ENCODE data around the gene CPNE9.

Gene CPNE9

DNA sequence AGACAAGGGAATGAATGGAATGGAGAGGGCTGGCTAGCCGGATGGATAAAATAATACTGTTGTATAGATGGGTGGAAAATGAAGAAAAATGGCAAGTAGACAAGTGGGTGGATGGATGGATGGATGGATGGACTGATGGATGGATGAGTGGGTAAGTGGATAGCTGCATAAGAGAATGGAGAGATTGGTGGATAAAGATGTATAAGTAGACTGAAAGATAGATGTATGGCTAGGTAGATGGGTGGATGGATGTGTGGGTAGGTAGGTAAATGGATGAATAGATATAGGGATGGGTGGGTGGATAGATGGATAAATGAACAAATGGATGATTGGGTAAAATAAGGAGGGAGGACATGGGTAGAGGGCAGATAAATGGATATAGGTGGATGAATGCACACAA, 13.9 kb downstream of the CPNE9 start:
- DNase-seq: no peak

DNA sequence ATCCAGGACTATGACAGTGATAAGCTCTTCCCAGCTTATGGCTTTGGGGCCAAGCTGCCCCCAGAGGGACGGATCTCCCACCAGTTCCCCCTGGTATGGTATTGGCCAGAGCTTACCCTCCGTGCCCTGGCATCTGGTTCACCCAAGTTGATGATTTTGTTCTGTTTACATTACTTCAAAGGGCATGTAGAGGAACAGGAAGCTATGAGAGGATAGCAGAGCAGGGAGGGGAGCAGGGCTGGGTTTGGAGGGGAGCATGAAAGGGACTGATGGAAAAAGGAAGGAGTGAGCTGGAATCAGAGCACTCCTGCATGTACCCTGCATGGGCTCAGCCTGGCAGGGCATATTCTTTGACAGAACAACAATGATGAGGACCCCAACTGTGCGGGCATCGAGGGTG, 14.5 kb downstream of the CPNE9 start:
- DNase-seq: no peak

GRCh38 chr3:9721015-9721699, 17.5 kb downstream of the CPNE9 start:
- no peak for DNase-seq

DNA sequence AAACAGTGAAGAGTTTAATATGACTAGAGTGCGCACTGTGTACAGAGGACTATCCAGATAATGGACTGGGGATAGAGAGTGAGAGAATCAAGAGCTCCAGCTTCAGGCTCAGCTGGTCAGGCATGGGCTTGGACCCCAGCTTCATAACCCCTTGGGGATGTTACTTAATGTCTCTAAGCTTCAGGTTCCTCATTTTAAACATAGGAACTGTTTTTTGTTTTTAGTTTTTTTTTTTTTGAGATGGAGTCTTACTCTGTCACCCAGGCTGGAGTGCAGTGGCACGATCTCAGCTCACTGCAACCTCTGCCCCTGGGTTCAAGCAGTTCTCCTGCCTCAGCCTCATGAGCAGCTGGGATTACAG, 18.0 kb downstream of the CPNE9 start:
- peak; percentile 69 for DNase-seq

- no peak for DNase-seq
Measured at GRCh38 chr3:9725775-9726515, 22.3 kb downstream of the CPNE9 start.

- DNase-seq: peak; percentile 31
Measured at GRCh38 chr3:9727041-9727595, 23.5 kb downstream of the CPNE9 start.

DNA sequence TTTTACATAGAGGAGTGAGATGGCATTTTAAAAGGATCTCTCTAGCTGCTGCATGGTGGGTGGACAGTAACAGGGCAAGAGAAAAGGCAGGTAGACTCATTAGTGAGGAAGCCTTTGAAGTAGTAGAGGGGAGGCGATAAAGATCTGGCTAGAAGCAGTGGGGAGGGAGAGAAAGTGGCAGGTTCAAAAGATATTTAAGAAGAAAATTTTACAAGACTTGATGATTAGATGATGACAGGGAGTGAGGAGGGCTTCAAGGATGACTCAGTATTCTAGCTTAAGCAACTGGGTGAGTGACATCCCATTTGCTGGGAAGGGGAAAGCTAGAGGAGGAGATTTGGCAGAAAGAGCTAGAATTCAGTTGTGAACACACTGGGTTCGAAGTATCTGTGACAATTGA, 24.1 kb downstream of the CPNE9 start:
- peak; percentile 13 for DNase-seq

- DNase-seq: no peak
Measured at GRCh38 chr3:9729419-9729818, 25.8 kb downstream of the CPNE9 start.

GRCh38 chr3:9730657-9731205, 27.1 kb downstream of the CPNE9 start:
- DNase-seq: peak; percentile 45

- DNase-seq: peak; percentile 96
Measured at GRCh38 chr3:9731206-9732079, 27.8 kb downstream of the CPNE9 start, which contains the start of gene BRPF1. Gene BRPF1, plus strand, starts transcription at chr3:9731735. Its CDS starts 2,406 bp downstream, at chr3:9734141.

GRCh38 chr3:9732080-9732739, 28.6 kb downstream of the CPNE9 start:
- DNase-seq: peak; percentile 39

DNA sequence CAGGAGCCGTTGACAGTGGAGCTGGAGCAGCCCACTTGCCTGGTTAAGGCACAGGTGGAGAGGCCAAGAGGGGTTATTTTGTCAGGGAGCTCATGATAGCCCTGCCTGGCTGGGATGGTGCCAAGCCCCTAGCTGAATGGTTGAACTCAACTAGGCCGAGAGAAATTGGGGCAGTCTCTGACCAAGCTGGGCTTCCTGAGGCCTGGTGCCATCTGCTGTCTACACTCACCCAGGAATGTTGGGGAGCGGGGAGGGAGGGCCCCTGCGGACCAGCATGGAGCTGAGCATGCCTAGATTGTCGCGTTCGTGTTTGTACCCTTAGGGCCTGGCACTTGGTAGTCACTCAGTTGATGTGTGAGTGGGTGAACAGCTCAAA, 29.1 kb downstream of the CPNE9 start:
- no peak for DNase-seq

GRCh38 chr3:9736831-9737230, 33.2 kb downstream of the CPNE9 start:
- DNase-seq: no peak

DNA sequence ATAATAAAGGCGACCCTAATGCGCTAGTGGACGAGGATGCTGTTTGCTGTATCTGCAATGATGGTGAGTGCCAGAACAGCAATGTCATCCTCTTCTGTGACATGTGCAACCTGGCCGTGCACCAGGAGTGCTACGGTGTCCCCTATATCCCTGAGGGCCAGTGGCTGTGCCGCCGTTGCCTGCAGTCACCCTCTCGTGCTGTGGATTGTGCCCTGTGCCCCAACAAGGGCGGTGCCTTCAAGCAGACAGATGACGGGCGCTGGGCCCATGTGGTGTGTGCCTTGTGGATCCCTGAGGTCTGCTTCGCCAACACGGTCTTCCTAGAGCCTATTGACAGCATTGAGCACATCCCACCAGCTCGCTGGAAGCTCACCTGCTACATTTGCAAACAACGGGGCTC, 35.5 kb downstream of the CPNE9 start:
- no peak for DNase-seq

GRCh38 chr3:9742560-9742959, 38.9 kb downstream of the CPNE9 start:
- no peak for DNase-seq

GRCh38 chr3:9743548-9743947, 39.9 kb downstream of the CPNE9 start:
- DNase-seq: no peak

- DNase-seq: no peak
Measured at GRCh38 chr3:9744162-9744561, 40.5 kb downstream of the CPNE9 start.

GRCh38 chr3:9745521-9745920, 41.9 kb downstream of the CPNE9 start:
- no peak for DNase-seq

DNA sequence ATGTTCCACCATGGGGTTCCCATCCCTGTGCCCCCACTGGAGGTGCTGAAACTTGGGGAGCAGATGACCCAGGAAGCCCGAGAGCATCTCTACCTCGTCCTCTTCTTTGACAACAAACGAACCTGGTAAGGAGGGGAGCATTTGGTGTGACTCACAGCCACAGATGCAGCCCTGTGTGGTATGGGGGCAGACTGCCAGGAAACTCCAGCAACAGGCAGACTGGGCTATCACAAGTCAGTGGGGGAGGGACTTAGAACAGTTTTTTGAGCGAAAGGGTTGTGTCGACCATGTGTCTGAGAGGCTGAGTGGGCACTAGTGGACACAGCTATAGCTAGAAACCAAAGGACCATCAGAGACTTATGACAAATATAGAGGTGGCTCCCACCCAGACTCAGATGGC, 42.7 kb downstream of the CPNE9 start:
- no peak for DNase-seq

DNA sequence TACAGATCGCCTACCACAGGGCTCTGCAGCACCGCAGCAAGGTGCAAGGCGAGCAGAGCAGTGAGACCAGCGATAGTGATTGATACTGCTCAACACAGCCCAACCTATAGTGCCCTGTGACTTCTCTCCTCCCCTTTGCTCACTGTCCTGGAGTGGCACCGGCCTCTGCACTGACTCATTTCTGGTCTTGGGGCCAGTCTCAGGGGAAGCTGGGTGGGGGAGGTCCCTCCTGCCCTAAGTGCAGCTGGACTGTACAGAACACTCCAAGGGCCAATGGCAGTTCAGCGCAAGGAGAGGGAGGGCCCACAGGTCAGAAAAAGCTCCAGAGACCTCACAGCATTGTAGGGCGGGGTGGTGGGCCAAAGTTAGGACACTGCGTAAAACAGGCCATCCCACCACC, 43.6 kb downstream of the CPNE9 start:
- DNase-seq: peak; percentile 25

DNA sequence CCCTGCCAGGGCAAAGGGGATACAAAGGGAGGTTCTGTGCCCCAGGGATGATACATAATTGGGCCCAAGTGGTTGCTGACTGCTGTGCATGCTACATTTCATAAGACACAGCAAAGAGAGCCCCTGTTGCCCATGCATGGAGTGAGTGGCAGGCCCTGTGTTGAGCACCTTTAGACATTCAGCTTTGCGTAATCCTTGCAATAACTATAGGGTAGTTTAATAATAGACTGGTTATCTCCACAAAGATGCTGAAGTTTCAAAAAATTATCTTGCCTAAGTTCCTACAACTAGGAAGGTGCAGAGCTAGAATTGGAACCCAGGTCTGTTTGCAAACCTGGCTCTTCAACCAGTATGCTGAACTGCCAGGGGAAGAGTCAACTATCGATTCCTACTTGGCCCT, 44.4 kb downstream of the CPNE9 start:
- DNase-seq: no peak

GRCh38 chr3:9749296-9749644, 45.6 kb downstream of the CPNE9 start:
- DNase-seq: no peak
